OCI-LY7 (cell line): ENCODE results near the gene RWDD3.

Experiments
- CTCF ChIP-seq: fragments of 200-600 bp; sonication (generic); conservative IDR thresholded peaks from 2 replicates; pipeline ENCODE4 v1.5.1; 2014; ENCODE audit warnings: mild to moderate bottlenecking, antibody characterized with exemption, low read length, moderate library complexity, mixed read lengths
- EZH2phosphoT487 ChIP-seq: fragments of 200-600 bp; sonication (generic); IDR thresholded peaks from 2 replicates; pipeline ENCODE4 v1.6.1; 2018; ENCODE audit warnings: low read depth, borderline replicate concordance, mild to moderate bottlenecking, mixed run types, antibody characterized with exemption, low read length, moderate library complexity, mixed read lengths

DNA sequence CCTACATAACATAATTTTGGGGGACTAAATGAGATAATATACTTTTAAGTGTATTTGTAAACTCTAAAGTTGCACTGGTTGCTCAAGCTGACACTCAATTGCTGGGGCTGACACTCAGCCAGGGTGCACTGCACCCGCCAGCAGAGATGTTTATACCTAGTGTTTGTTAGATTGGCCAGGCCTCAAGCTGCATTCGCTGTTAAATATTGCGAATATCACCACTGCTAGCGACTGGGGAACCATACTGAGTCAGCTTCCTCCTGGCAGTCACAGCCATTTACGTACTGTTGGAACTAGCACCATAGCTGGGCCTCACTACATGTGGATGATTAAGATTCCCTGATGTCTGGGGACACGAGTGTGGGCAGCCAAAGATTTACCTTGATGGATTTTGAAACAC lies 12.7 kb upstream of the RWDD3 start:
- TF ChIP-seq CTCF (no peak), EZH2phosphoT487 (no peak)
